H1 (cell line): Measurements from ENCODE around the gene ZNF746. TPM values are rescaled to one million over a fixed set of nuclear protein-coding genes. Genes with fewer than 3 reads are reported as not detected.

Source experiments
- CTCF ChIA-PET: fragments of 300-600 bp; sonication (Branson Sonifier 250); formaldehyde crosslinking; loops from one replicate; lab custom pipeline; 2021; ENCODE audit not compliant: partially characterized antibody; lab: Charles Lee
- POLR2A ChIA-PET: fragments of 300-600 bp; sonication (Branson Sonifier 250); formaldehyde crosslinking; loops from one replicate; lab custom pipeline; 2021; ENCODE audit warnings: inconsistent platforms; ENCODE audit not compliant: partially characterized antibody; lab: Charles Lee
- DNase-seq, 2 experiments: peaks; one replicate each; pipeline versions ENCODE4 v3.0.0 to v3.0.0-alpha.2; 2010 to 2022; ENCODE audit warnings: low spot score in 2 of 2, low read depth in 1 of 2, mixed read lengths in 1 of 2
- FAIRE-seq: peaks from 2 replicates; lab custom pipeline; 2011; peaks lifted over from hg19 to GRCh38; lab: Jason Lieb, UNC
- H2AFZ ChIP-seq: 2 replicates; pipeline ENCODE4 v1.8.1; 2012; ENCODE audit warnings: low read length, inconsistent platforms
- H2AK5ac ChIP-seq: 2 replicates; pipeline ENCODE4 v1.6.1; 2013; ENCODE audit warnings: low read depth, low read length
- H2BK120ac ChIP-seq: replicated peaks from 2 replicates; pipeline ENCODE3; 2013; ENCODE audit warnings: low read depth, low read length, inconsistent platforms
- H2BK12ac ChIP-seq: 2 replicates; pipeline ENCODE4 v1.6.1; 2013; ENCODE audit warnings: low read depth, low read length
- H2BK15ac ChIP-seq: 2 replicates; pipeline ENCODE4 v1.6.1; 2013; ENCODE audit warnings: low read length
- H2BK20ac ChIP-seq: 2 replicates; pipeline ENCODE4 v1.6.1; 2013; ENCODE audit warnings: low read length
- H2BK5ac ChIP-seq: 2 replicates; pipeline ENCODE4 v1.6.1; 2013; ENCODE audit warnings: low read depth, low read length
- H3K14ac ChIP-seq: 2 replicates; pipeline ENCODE4 v1.6.1; 2013; ENCODE audit warnings: inconsistent platforms; ENCODE audit not compliant: insufficient read length
- H3K18ac ChIP-seq: 2 replicates; pipeline ENCODE4 v1.6.1; 2013; ENCODE audit warnings: low read length; ENCODE audit errors: extremely low read depth
- H3K23ac ChIP-seq: 2 replicates; pipeline ENCODE4 v1.6.1; 2013; ENCODE audit warnings: inconsistent platforms; ENCODE audit not compliant: insufficient read length
- H3K23me2 ChIP-seq: 2 replicates; pipeline ENCODE4 v1.6.1; 2013; ENCODE audit warnings: low read depth, low read length
- H3K27ac ChIP-seq: 2 replicates; pipeline ENCODE4 v1.6.1; 2011; ENCODE audit warnings: low read depth, low read length, inconsistent platforms
- H3K27me3 ChIP-seq, 4 experiments: replicated peaks in 1 of 4; 1 replicate in 1 of 4; 2 replicates in 3 of 4; pipeline versions ENCODE4 v1.6.1 to v1.8.1; 2011 to 2013; ENCODE audit warnings: low read length in 3 of 4, mild to moderate bottlenecking in 3 of 4, inconsistent platforms in 2 of 4, mixed read lengths in 2 of 4, moderate library complexity in 1 of 4; ENCODE audit not compliant: control insufficient read depth in 3 of 4, insufficient read depth in 3 of 4; ENCODE audit errors: extremely low read depth in 1 of 4
- H3K36me3 ChIP-seq, 4 experiments: 2 replicates each; pipeline versions ENCODE4 v1.6.1 to v1.8.1; 2011 to 2013; ENCODE audit warnings: mild to moderate bottlenecking in 4 of 4, low read length in 3 of 4, moderate library complexity in 2 of 4, control low read depth in 1 of 4, inconsistent platforms in 1 of 4; ENCODE audit not compliant: insufficient read depth in 4 of 4, control insufficient read depth in 2 of 4
- H3K4ac ChIP-seq: replicated peaks from 2 replicates; pipeline ENCODE3; 2013; ENCODE audit warnings: low read length, low read depth, mixed read lengths, inconsistent platforms; ENCODE audit not compliant: insufficient read length
- H3K4me1 ChIP-seq, 4 experiments: replicated peaks in 1 of 4; 1 replicate in 1 of 4; 2 replicates in 3 of 4; pipeline versions ENCODE4 v1.6.1 to v1.8.1; 2011 to 2013; ENCODE audit warnings: low read length in 3 of 4, inconsistent platforms in 2 of 4, mixed read lengths in 1 of 4; ENCODE audit not compliant: insufficient read depth in 4 of 4, control insufficient read depth in 3 of 4
- H3K4me2 ChIP-seq, 2 experiments: 2 replicates each; pipeline versions ENCODE4 v1.6.1 to v1.8.1; 2011 to 2013; ENCODE audit warnings: low read depth in 2 of 2, low read length in 2 of 2, control low read depth in 1 of 2, inconsistent platforms in 1 of 2, mild to moderate bottlenecking in 1 of 2; ENCODE audit not compliant: insufficient read depth in 1 of 2
- H3K4me3 ChIP-seq, 4 experiments: fragments of 200-600, 300-600 bp in 1 of 4; sonication (generic), shearing (Covaris generic), sonication (Bioruptor Twin) in 1 of 4; 2 replicates each; pipeline versions ENCODE4 v1.5.1 to v1.8.1; 2011 to 2016; ENCODE audit warnings: low read length in 4 of 4, low read depth in 3 of 4, control low read depth in 2 of 4, inconsistent platforms in 2 of 4, mild to moderate bottlenecking in 2 of 4, mixed read lengths in 1 of 4, moderate library complexity in 1 of 4; ENCODE audit not compliant: insufficient read depth in 2 of 4; ENCODE audit errors: extremely low read depth in 1 of 4
- H3K56ac ChIP-seq: replicated peaks from 2 replicates; pipeline ENCODE3; 2013; ENCODE audit warnings: low read depth, mild to moderate bottlenecking, mixed read lengths, low read length, inconsistent platforms; ENCODE audit not compliant: insufficient read length
- H3K79me1 ChIP-seq: 2 replicates; pipeline ENCODE4 v1.6.1; 2013; ENCODE audit warnings: low read depth, low read length, control low read depth
- H3K79me2 ChIP-seq, 2 experiments: 2 replicates each; pipeline versions ENCODE4 v1.6.1 to v1.8.1; 2012 to 2013; ENCODE audit warnings: low read length in 2 of 2, mild to moderate bottlenecking in 2 of 2, inconsistent platforms in 1 of 2; ENCODE audit not compliant: insufficient read depth in 2 of 2, control insufficient read depth in 1 of 2
- H3K9ac ChIP-seq, 4 experiments: replicated peaks in 1 of 4; 1 replicate in 1 of 4; 2 replicates in 3 of 4; pipeline versions ENCODE4 v1.6.1 to v1.8.1; 2011 to 2013; ENCODE audit warnings: low read depth in 3 of 4, low read length in 3 of 4, control low read depth in 2 of 4, mild to moderate bottlenecking in 2 of 4, moderate library complexity in 2 of 4, inconsistent platforms in 1 of 4; ENCODE audit errors: extremely low read depth in 1 of 4
- H3K9me3 ChIP-seq, 2 experiments: 2 replicates each; pipeline versions ENCODE4 v1.6.1 to v1.8.1; 2012 to 2013; ENCODE audit warnings: mild to moderate bottlenecking in 2 of 2, moderate library complexity in 2 of 2, control low read depth in 1 of 2, inconsistent platforms in 1 of 2, low read depth in 1 of 2, low read length in 1 of 2, mixed read lengths in 1 of 2; ENCODE audit not compliant: insufficient read depth in 2 of 2
- H4K20me1 ChIP-seq, 2 experiments: replicated peaks in 1 of 2; 2 replicates each; pipeline versions ENCODE3 to v1.8.1; 2011 to 2013; ENCODE audit warnings: inconsistent platforms in 2 of 2, low read length in 2 of 2, mild to moderate bottlenecking in 1 of 2; ENCODE audit not compliant: insufficient read depth in 2 of 2, control insufficient read depth in 1 of 2
- H4K5ac ChIP-seq: 2 replicates; pipeline ENCODE4 v1.6.1; 2013; ENCODE audit warnings: low read length, low read depth, mixed read lengths, inconsistent platforms; ENCODE audit not compliant: insufficient read length
- H4K8ac ChIP-seq: 2 replicates; pipeline ENCODE4 v1.8.0; 2013; ENCODE audit warnings: mild to moderate bottlenecking, moderate library complexity, low read length, inconsistent platforms; ENCODE audit not compliant: insufficient read depth; ENCODE audit errors: extremely low read depth
- H4K91ac ChIP-seq: replicated peaks from 2 replicates; pipeline ENCODE3; 2013; ENCODE audit warnings: low read length, mixed read lengths, inconsistent platforms; ENCODE audit not compliant: insufficient read length
- BACH1 ChIP-seq: IDR thresholded peaks from 2 replicates; pipeline ENCODE4 v1.6.1; 2012; ENCODE audit warnings: low read length, improper control_type of control experiment
- POLR2AphosphoS5 ChIP-seq: IDR thresholded peaks from 2 replicates; pipeline ENCODE4 v1.6.1; 2011; ENCODE audit warnings: low read depth, low read length
- SP1 ChIP-seq: IDR thresholded peaks from 2 replicates; pipeline ENCODE4 v1.6.1; 2011; ENCODE audit warnings: low read depth, low read length
- WGBS, 2 experiments: shearing (Covaris generic) in 1 of 2; methylation state at CpG; one replicate each; pipeline versions ENCODE4 v1.1.6 to v1.1.7; 2013 to 2015; ENCODE audit warnings: low lambda C conversion rate in 2 of 2, mixed read lengths in 2 of 2, inconsistent platforms in 1 of 2, low coverage in 1 of 2, missing lambda C conversion rate in 1 of 2; ENCODE audit not compliant: insufficient replicate concordance in 2 of 2, insufficient coverage in 1 of 2, insufficient read length in 1 of 2; ENCODE audit errors: extremely low coverage in 1 of 2, missing lambda C conversion rate in 1 of 2; 5-methylcytosine and 5-hydroxymethylcytosine counted together
- polyA plus RNA-seq, 7 experiments: library from polyadenylated mRNA; depleted of rRNA in 3 of 7; stranded (reverse) in 5 of 7; unstranded in 2 of 7; fragments of >200 nt in 5 of 7; fragments of 200-250 nt in 2 of 7; gene quantifications; 1 replicate in 5 of 7; 2 replicates in 1 of 7; 4 replicates in 1 of 7; pipeline versions ENCODE4 v1.2.1 to v1.2.3, GENCODE V29; 2011 to 2013; ENCODE audit warnings: missing spikeins in 2 of 7, mixed read lengths in 2 of 7
- total RNA-seq: library from RNA; stranded (reverse); fragmentation: NEBNext Ultra II Directional; extraction: Animal tissue kit (Norgen Biotek cat#: 25700); gene quantifications from 2 replicates; pipeline ENCODE4 v1.2.1, GENCODE V29; 2021

Gene ZNF746
- total and polyA plus RNA-seq, 2 of the 8 experiments (the other 6 are each of a cell fraction or from before 2014, with no cell fraction given): 7.5 to 15.6 TPM

DNA sequence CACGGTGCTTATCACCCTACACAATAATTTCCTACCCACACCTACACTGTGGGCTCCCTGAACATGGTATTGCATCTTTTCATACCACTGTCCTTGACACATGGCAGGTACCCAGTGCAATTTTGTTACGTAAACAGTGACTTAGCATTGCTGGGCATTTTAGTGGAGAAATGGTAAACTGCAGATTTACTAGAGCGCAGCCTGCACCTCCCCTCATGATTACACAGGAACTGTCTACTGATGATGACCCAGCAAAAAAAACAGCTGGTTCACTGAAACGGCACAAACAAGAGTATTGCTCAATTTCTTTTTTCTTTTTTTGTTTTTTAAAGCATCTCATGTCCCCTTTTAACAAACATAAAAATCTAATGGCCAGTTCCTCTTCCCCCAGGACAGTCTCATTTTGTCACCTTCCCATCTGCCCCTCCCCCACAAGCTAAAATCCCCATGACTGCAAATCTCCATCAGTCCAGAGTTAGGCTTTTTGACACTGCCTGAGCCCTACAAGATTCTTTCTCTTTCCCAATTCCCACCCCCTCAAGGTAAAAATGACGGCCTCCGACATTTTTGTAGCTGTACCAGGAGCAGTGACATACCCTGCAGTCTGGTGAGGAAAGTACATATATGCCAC, 2.8 kb downstream of the ZNF746 start:
- Histone ChIP-seq H3K4me2 (no peak overlapping the region), H2AK5ac (no peak overlapping the region), H2BK120ac (no peak overlapping the region), H4K5ac (no peak overlapping the region), H3K4ac (no peak overlapping the region), H3K79me1 (no peaks in the 10 kb centered on the region; the same call in 1 of the 2 replicates), H3K23me2 (0 out of 2 replicates have a peak, but pooled peaks cover 4% of the 10 kb centered on the region), H4K91ac (no peak overlapping the region), H3K36me3 (peaks cover 5 to 19% (median 16%) of the 10 kb centered on the region in 4 experiments; a peak in 5 of 8 replicates), H3K9me3 (no peaks in the 10 kb centered on the region), H3K56ac (no peak overlapping the region), H3K23ac (no peak overlapping the region), H4K20me1 (peaks cover 3 to 6% of the 10 kb centered on the region in 2 experiments), H4K8ac (no peak overlapping the region), H3K27me3 (peaks cover 0 to 3% (median under 1%) of the 10 kb centered on the region in 4 experiments; a peak in 2 of 7 replicates), H3K9ac (no peak overlapping the region), H2BK15ac (no peak overlapping the region), H3K27ac (no peak overlapping the region), H3K14ac (no peak overlapping the region), H2BK5ac (no peak overlapping the region), H2AFZ (no peak overlapping the region), H3K18ac (no peak overlapping the region), H2BK20ac (no peak overlapping the region), H2BK12ac (no peak overlapping the region), H3K4me3 (no peak overlapping the region), H3K4me1 (no peaks in the 10 kb centered on the region; a peak in 2 of 7 replicates), H3K79me2 (peaks cover 0 to 12% of the 10 kb centered on the region in 2 experiments; a peak in 2 of 4 replicates)
- ChIA-PET POLR2A (interaction anchor here (0.6 to 1.9 kb wide), 4 partner anchors 8 to 265 kb away, joined by 3 to 4 read pairs (median 3); no protein-coding TSS in a partner anchor), CTCF (interaction anchor here (0.8 to 2.3 kb wide), 9 partner anchors 13 to 311 kb away, joined by 3 to 12 read pairs (median 4); no protein-coding TSS in a partner anchor)
- WGBS, 2 experiments: 84% methylated on average over 6 of the region's 6 CpGs; no CpG with 5 or more reads in 1 of the 2 experiments
- no peak for FAIRE-seq
- no peak for DNase-seq
- TF ChIP-seq BACH1 (0 out of 2 replicates have a peak, but pooled peaks have one; percentile 13), SP1 (no peak), POLR2AphosphoS5 (no peak)
